ENCODE measurements around the gene GPR171.

DNA sequence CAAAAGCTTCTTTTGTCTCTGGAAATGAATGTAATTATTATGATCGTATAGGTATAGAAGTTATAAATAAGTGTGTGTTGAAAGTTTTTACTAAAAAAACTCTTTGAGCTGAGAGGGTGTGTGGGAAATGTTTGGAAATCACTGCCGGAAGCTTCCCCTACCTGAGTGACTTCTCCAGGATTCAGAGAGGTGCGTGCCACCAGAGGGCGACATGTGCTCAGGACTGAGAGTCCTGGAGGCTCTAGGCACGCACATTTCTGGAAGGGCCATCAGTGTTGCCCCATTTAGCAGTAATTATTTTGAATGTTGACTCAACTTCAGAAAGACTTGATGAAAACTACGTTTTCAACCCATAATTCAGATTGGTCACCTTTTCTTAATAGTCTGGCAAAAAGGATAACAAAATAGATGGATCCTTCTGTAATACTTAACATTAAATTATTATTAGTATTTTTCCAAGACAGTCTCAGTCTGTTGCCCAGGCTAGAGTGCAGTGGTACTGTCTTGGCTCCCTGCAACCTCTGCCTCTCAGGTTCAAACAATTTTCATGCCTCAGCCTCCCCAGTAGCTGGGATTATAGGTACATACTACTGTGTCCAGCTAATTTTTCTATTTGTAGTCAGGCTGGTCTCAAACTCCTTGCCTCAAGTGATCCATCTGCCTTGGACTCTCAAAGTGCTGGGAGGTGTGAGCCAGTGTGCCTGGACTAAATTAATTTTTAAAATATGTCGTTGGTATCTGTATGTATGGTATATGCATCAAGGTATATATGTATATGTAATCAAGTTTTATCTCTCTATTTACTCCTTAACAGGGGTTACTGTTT lies 34.5 kb downstream of the GPR171 start:
- no peak for TF ChIP-seq EZH2 (IDR thresholded peaks at IDR 0.05; ENCODE audit: insufficient read depth, poor library complexity, severe bottlenecking)
- TF ChIP-seq EZH2phosphoT487 (IDR thresholded peaks at IDR 0.05; ENCODE audit: insufficient read depth, low read depth), result no peak

Measured in GM23248 (cell line).